A549 (cell line): ENCODE data around the gene REEP6. TPM values are rescaled to one million over a fixed set of nuclear protein-coding genes. Genes with fewer than 3 reads are reported as not detected.
A peak's percentile ranks its signal among the peaks of the same experiment; 100 is the strongest.

Experiments
- ATAC-seq, 2 experiments: fragments of 200-7000 bp in 1 of 2; fragments of >200 bp in 1 of 2; cut with Nextera tagmentation in 1 of 2; cut with Tn5 transposase in 1 of 2; 3 replicates each; pipeline versions ENCODE4 v1.8.0 to v1.9.1; 2018 to 2020; ENCODE audit warnings: mild to moderate bottlenecking in 1 of 2, moderate library complexity in 1 of 2
- CTCF ChIA-PET: fragments of 300-600 bp; sonication (Branson Sonifier 250); formaldehyde crosslinking; extraction: SDS; loops from one replicate; lab custom pipeline; 2021; ENCODE audit warnings: antibody characterized with exemption, inconsistent platforms; lab: Yijun Ruan, JAX
- POLR2A ChIA-PET: fragments of 350-600 bp; formaldehyde crosslinking; extraction: SDS; loops from one replicate; lab custom pipeline; 2021; ENCODE audit warnings: antibody characterized with exemption, inconsistent platforms; lab: Yijun Ruan, JAX
- DNase-seq, 2 experiments: peaks; one replicate each; pipeline versions ENCODE4 v3.0.0 to v3.0.0-alpha.2; 2011 to 2016; ENCODE audit warnings: low read depth in 1 of 2, low spot score in 1 of 2
- FAIRE-seq: peaks from 2 replicates; lab custom pipeline; 2011; peaks lifted over from hg19 to GRCh38; lab: Jason Lieb, UNC
- H3K27ac ChIP-seq, 2 experiments: fragments of >200 bp; sonication (Bioruptor Twin); formaldehyde crosslinking; 3 replicates each; pipeline ENCODE4 v1.5.1; 2016 to 2017
- H3K4me1 ChIP-seq: fragments of >200 bp; sonication (Bioruptor Twin); formaldehyde crosslinking; 3 replicates; pipeline ENCODE4 v1.6.1; 2016
- H3K4me2 ChIP-seq: fragments of >200 bp; sonication (Bioruptor Twin); formaldehyde crosslinking; 3 replicates; pipeline ENCODE4 v1.6.1; 2016
- H3K4me3 ChIP-seq: fragments of >200 bp; sonication (Bioruptor Twin); formaldehyde crosslinking; 3 replicates; pipeline ENCODE4 v1.5.1; 2016
- H3K9me3 ChIP-seq: fragments of >200 bp; sonication (Bioruptor Twin); formaldehyde crosslinking; 3 replicates; pipeline ENCODE4 v1.6.1; 2016
- BHLHE40 ChIP-seq: IDR thresholded peaks from 2 replicates; pipeline ENCODE4 v1.6.1; 2012; ENCODE audit warnings: low read depth, low read length, inconsistent platforms
- CEBPB ChIP-seq, 2 experiments: fragments of >200 bp in 1 of 2; sonication (Bioruptor Twin) in 1 of 2; formaldehyde crosslinking in 1 of 2; IDR thresholded peaks; 2 replicates each; pipeline ENCODE4 v1.6.1; 2012 to 2016
- CHD2 ChIP-seq: fragments of 150-350 bp; IDR thresholded peaks from 2 replicates; pipeline ENCODE4 v1.6.1; 2014; ENCODE audit warnings: low read length; ENCODE audit not compliant: partially characterized antibody
- E2F6 ChIP-seq: IDR thresholded peaks from 2 replicates; pipeline ENCODE4 v1.6.1; 2012; ENCODE audit warnings: low read depth, borderline replicate concordance
- EHMT2 ChIP-seq: fragments of 200-600 bp; sonication (generic); IDR thresholded peaks from 2 replicates; pipeline ENCODE4 v1.6.1; 2016; ENCODE audit warnings: antibody characterized with exemption, low read depth, mild to moderate bottlenecking, moderate library complexity
- EP300 ChIP-seq, 2 experiments: fragments of >200 bp; sonication (Bioruptor Twin); formaldehyde crosslinking; IDR thresholded peaks; 2 replicates in 1 of 2; 3 replicates in 1 of 2; pipeline ENCODE4 v1.6.1; 2016 to 2017
- FOXS1 ChIP-seq: fragments of 250-450 bp; sonication (Bioruptor Pico); IDR thresholded peaks from 2 replicates; pipeline ENCODE4 v1.5.0; 2020; ENCODE audit warnings: mild to moderate bottlenecking, moderate library complexity
- HDAC2 ChIP-seq: fragments of 200-600 bp; sonication (generic); IDR thresholded peaks from 2 replicates; pipeline ENCODE4 v1.6.1; 2016
- HMGXB4 ChIP-seq: fragments of 250-450 bp; sonication (Bioruptor Pico); IDR thresholded peaks from 2 replicates; pipeline ENCODE4 v1.5.0; 2021; ENCODE audit warnings: mild to moderate bottlenecking, moderate library complexity, borderline replicate concordance
- HOXA7 ChIP-seq: fragments of 250-450 bp; sonication (Bioruptor Pico); IDR thresholded peaks from 2 replicates; pipeline ENCODE4 v1.5.0; 2020; ENCODE audit warnings: mild to moderate bottlenecking, moderate library complexity
- KDM5A ChIP-seq: fragments of 200-600 bp; sonication (generic); IDR thresholded peaks from 2 replicates; pipeline ENCODE4 v1.6.1; 2016; ENCODE audit warnings: antibody characterized with exemption, mild to moderate bottlenecking
- MAFK ChIP-seq: fragments of 450-650 bp; IDR thresholded peaks from 2 replicates; pipeline ENCODE4 v1.6.1; 2014; ENCODE audit not compliant: partially characterized antibody
- MAZ ChIP-seq: fragments of 150-350 bp; IDR thresholded peaks from 2 replicates; pipeline ENCODE4 v1.6.1; 2014; ENCODE audit warnings: antibody characterized with exemption, low read depth, low read length, borderline replicate concordance
- NPAS2 ChIP-seq: fragments of 250-450 bp; sonication (Bioruptor Pico); IDR thresholded peaks from 2 replicates; pipeline ENCODE4 v1.8.0; 2022; ENCODE audit warnings: mild to moderate bottlenecking, moderate library complexity, borderline replicate concordance
- PBX3 ChIP-seq: IDR thresholded peaks from 2 replicates; pipeline ENCODE4 v1.6.1; 2012
- PHF8 ChIP-seq: fragments of 200-600 bp; sonication (generic); IDR thresholded peaks from 2 replicates; pipeline ENCODE4 v1.6.1; 2016; ENCODE audit warnings: low read depth, mild to moderate bottlenecking, antibody characterized with exemption, moderate library complexity, borderline replicate concordance
- POLR2A ChIP-seq: IDR thresholded peaks from 2 replicates; pipeline ENCODE4 v1.6.1; 2012; ENCODE audit warnings: mild to moderate bottlenecking, low read length
- RARB ChIP-seq: fragments of 250-450 bp; sonication (Bioruptor Pico); IDR thresholded peaks from 2 replicates; pipeline ENCODE4 v1.8.0; 2021; ENCODE audit warnings: mild to moderate bottlenecking, moderate library complexity
- RCOR1 ChIP-seq: fragments of 150-350 bp; IDR thresholded peaks from 2 replicates; pipeline ENCODE4 v1.6.1; 2014; ENCODE audit warnings: antibody characterized with exemption, low read length, low read depth
- SMC3 ChIP-seq: fragments of >200 bp; sonication (Bioruptor Twin); formaldehyde crosslinking; IDR thresholded peaks from 3 replicates; pipeline ENCODE4 v1.6.1; 2018; ENCODE audit warnings: inconsistent platforms
- ZSCAN20 ChIP-seq: fragments of 250-450 bp; sonication (Bioruptor Pico); IDR thresholded peaks from 2 replicates; pipeline ENCODE4 v1.8.0; 2022; ENCODE audit warnings: mild to moderate bottlenecking, moderate library complexity
- WGBS: methylation state at CpG from one replicate; pipeline ENCODE4 v1.1.6; 2017; ENCODE audit errors: missing lambda C conversion rate; 5-methylcytosine and 5-hydroxymethylcytosine counted together
- polyA plus RNA-seq, 4 experiments: library from polyadenylated mRNA; depleted of rRNA in 3 of 4; stranded (reverse); fragments of >200 nt; fragmentation: RNase III in 1 of 4; extraction: RNeasy Plus Mini Kit Qiagen cat#74134 plus additional on column Dnase treatment in 1 of 4; gene quantifications; 2 replicates in 3 of 4; 3 replicates in 1 of 4; pipeline ENCODE4 v1.2.3, GENCODE V29; 2011 to 2017

The REEP6 gene
- polyA plus RNA-seq, 2 of the 4 experiments (the other 2 are of a cell fraction) = 1.8 to 4.8 TPM

GRCh38 chr19:1524287-1524971 is 33.4 kb downstream of the REEP6 start:
- peak in 1 of 2 experiments; percentile 31 for DNase-seq

GRCh38 chr19:1524972-1525325 is 34.0 kb downstream of the REEP6 start:
- DNase-seq = no peak
- ChIA-PET CTCF (interaction anchor here (1.1 to 1.9 kb wide), 2 partner anchors 9 to 22 kb away, joined by 5 to 6 read pairs; no protein-coding TSS in a partner anchor), POLR2A (no interaction called here)
- no peaks in the 10 kb centered on the region for H3K4me1 ChIP-seq
- H3K27ac ChIP-seq = no peak overlapping the region
- TF ChIP-seq SMC3 = no peak
- no peak for TF ChIP-seq PBX3
- TF ChIP-seq KDM5A = no peak
- TF ChIP-seq FOXS1 = no peak
- TF ChIP-seq CEBPB (IDR thresholded peaks at IDR 0.05) = no peak
- TF ChIP-seq, all 56 proteins: peak for 0
- Histone ChIP-seq H3K9me3 (no peaks in the 10 kb centered on the region), H3K4me2 (no peak overlapping the region), H3K4me3 (no peak overlapping the region)
- whole genome bisulfite sequencing = 18% methylated on average over 9 of the region's 17 CpGs
- FAIRE-seq = no peak
- ATAC-seq = peak; percentile 7 to 36; a peak in 3 of 6 replicates

More at GRCh38 chr19:1524287-1524971, 33.4 kb downstream of the REEP6 start:
- FAIRE-seq = no peak
- Histone ChIP-seq H3K27ac (no peak overlapping the region), H3K4me3 (no peak overlapping the region)
- 25% methylated on average over 2 of the region's 49 CpGs for WGBS
- ATAC-seq = no peak
- TF ChIP-seq E2F6 = no peak
- no peak for TF ChIP-seq HDAC2
- TF ChIP-seq RCOR1 = no peak
- TF ChIP-seq ZSCAN20 (CRISPR knock-in tag) = no peak
- TF ChIP-seq HMGXB4 (CRISPR knock-in tag) = no peak
- TF ChIP-seq CHD2 = no peak
- TF ChIP-seq BHLHE40 = no peak
- no peak for TF ChIP-seq PBX3
- no peak for TF ChIP-seq NPAS2 (CRISPR knock-in tag)
- no peak for TF ChIP-seq RARB (CRISPR knock-in tag)
- TF ChIP-seq EP300 (IDR thresholded peaks at IDR 0.05) = no peak
- no peak for TF ChIP-seq KDM5A
- no peak for TF ChIP-seq HOXA7 (CRISPR knock-in tag)
- no peak for TF ChIP-seq MAZ
- no peak for TF ChIP-seq POLR2A
- TF ChIP-seq EHMT2 = no peak
- TF ChIP-seq MAFK = no peak
- TF ChIP-seq PHF8 = no peak
- TF ChIP-seq, all 56 proteins: peak for 0
- H3K9me3 ChIP-seq = no peaks in the 10 kb centered on the region
- ChIA-PET POLR2A (no interaction called here), CTCF (interaction anchor here (1.1 kb wide), 1 partner anchor 22 kb away, joined by 5 read pairs; no protein-coding TSS in a partner anchor)
- H3K4me1 ChIP-seq = no peaks in the 10 kb centered on the region
- H3K4me2 ChIP-seq = peak overlapping the region; percentile 30; the same call in 1 of the 3 replicates
